ENCODE results near the gene ZKSCAN1.

The ZKSCAN1 gene

GRCh38 chr7:99992330-99993038 is 22.9 kb upstream of the ZKSCAN1 start:
- no peaks in the 10 kb centered on the region for H3K9me3 ChIP-seq (ENCODE audit: insufficient read depth, low read length)
- H3K4me1 ChIP-seq (ENCODE audit: insufficient read depth, insufficient read length) = peaks cover 4% of the 10 kb centered on the region
- no peak for DNase-seq (ENCODE audit: low read depth, low spot score)
- no peak overlapping the region for H3K4me3 ChIP-seq (ENCODE audit: insufficient read length, low read depth)
- no peaks in the 10 kb centered on the region for H3K36me3 ChIP-seq (ENCODE audit: insufficient read depth, insufficient read length, low read length)
- TF ChIP-seq SUZ12 (IDR thresholded peaks at IDR 0.05; ENCODE audit: extremely low read depth, insufficient read depth, insufficient read length) (no peak), ZNF274 (IDR thresholded peaks at IDR 0.05; ENCODE audit: low read depth, low read length) (no peak), YY1 (IDR thresholded peaks at IDR 0.05; ENCODE audit: insufficient read depth, insufficient read length) (no peak)
- H3K27me3 ChIP-seq (ENCODE audit: insufficient read depth, insufficient read length) = peaks cover 13% of the 10 kb centered on the region
- H3K9ac ChIP-seq (ENCODE audit: insufficient read length, low read depth) = no peak overlapping the region

GRCh38 chr7:99994819-99995218 is 20.6 kb upstream of the ZKSCAN1 start:
- no peak overlapping the region for H3K4me3 ChIP-seq (ENCODE audit: insufficient read length, low read depth)
- peaks cover 8% of the 10 kb centered on the region for H3K27me3 ChIP-seq (ENCODE audit: insufficient read depth, insufficient read length)
- peaks cover 4% of the 10 kb centered on the region for H3K4me1 ChIP-seq (ENCODE audit: insufficient read depth, insufficient read length)
- no peak for DNase-seq (ENCODE audit: low read depth, low spot score)
- no peak overlapping the region for H3K9ac ChIP-seq (ENCODE audit: insufficient read length, low read depth)
- TF ChIP-seq SUZ12 (IDR thresholded peaks at IDR 0.05; ENCODE audit: extremely low read depth, insufficient read depth, insufficient read length) (no peak), ZNF274 (IDR thresholded peaks at IDR 0.05; ENCODE audit: low read depth, low read length) (no peak), YY1 (IDR thresholded peaks at IDR 0.05; ENCODE audit: insufficient read depth, insufficient read length) (no peak)
- H3K9me3 ChIP-seq (ENCODE audit: insufficient read depth, low read length) = no peaks in the 10 kb centered on the region
- no peaks in the 10 kb centered on the region for H3K36me3 ChIP-seq (ENCODE audit: insufficient read depth, insufficient read length, low read length)

GRCh38 chr7:99996755-99997544 is 18.4 kb upstream of the ZKSCAN1 start:
- Histone ChIP-seq H3K27me3 (ENCODE audit: insufficient read depth, insufficient read length) (no peaks in the 10 kb centered on the region), H3K9me3 (ENCODE audit: insufficient read depth, low read length) (no peaks in the 10 kb centered on the region), H3K4me1 (ENCODE audit: insufficient read depth, insufficient read length) (peaks cover 2% of the 10 kb centered on the region), H3K9ac (ENCODE audit: insufficient read length, low read depth) (peak overlapping the region; percentile 85), H3K4me3 (ENCODE audit: insufficient read length, low read depth) (peak overlapping the region; percentile 62), H3K36me3 (ENCODE audit: insufficient read depth, insufficient read length, low read length) (no peaks in the 10 kb centered on the region)
- DNase-seq (ENCODE audit: low read depth, low spot score) = no peak
- no peak for TF ChIP-seq SUZ12 (IDR thresholded peaks at IDR 0.05; ENCODE audit: extremely low read depth, insufficient read depth, insufficient read length)

GRCh38 chr7:99997545-99998137 is 17.8 kb upstream of the ZKSCAN1 start:
- peak; percentile 33 for DNase-seq (ENCODE audit: low read depth, low spot score)

GRCh38 chr7:100000239-100000638 is 15.2 kb upstream of the ZKSCAN1 start:
- no peak for TF ChIP-seq YY1 (IDR thresholded peaks at IDR 0.05; ENCODE audit: insufficient read depth, insufficient read length)
- no peak for TF ChIP-seq SUZ12 (IDR thresholded peaks at IDR 0.05; ENCODE audit: extremely low read depth, insufficient read depth, insufficient read length)
- no peak for TF ChIP-seq ZNF274 (IDR thresholded peaks at IDR 0.05; ENCODE audit: low read depth, low read length)
- H3K27me3 ChIP-seq (ENCODE audit: insufficient read depth, insufficient read length) = no peaks in the 10 kb centered on the region
- no peak for DNase-seq (ENCODE audit: low read depth, low spot score)
- H3K36me3 ChIP-seq (ENCODE audit: insufficient read depth, insufficient read length, low read length) = no peaks in the 10 kb centered on the region
- no peak overlapping the region for H3K9ac ChIP-seq (ENCODE audit: insufficient read length, low read depth)
- H3K4me3 ChIP-seq (ENCODE audit: insufficient read length, low read depth) = no peak overlapping the region
- H3K4me1 ChIP-seq (ENCODE audit: insufficient read depth, insufficient read length) = peaks cover 2% of the 10 kb centered on the region
- H3K9me3 ChIP-seq (ENCODE audit: insufficient read depth, low read length) = no peaks in the 10 kb centered on the region

More at GRCh38 chr7:99997545-99998137, 17.8 kb upstream of the ZKSCAN1 start:
- no peaks in the 10 kb centered on the region for H3K36me3 ChIP-seq (ENCODE audit: insufficient read depth, insufficient read length, low read length)
- H3K9me3 ChIP-seq (ENCODE audit: insufficient read depth, low read length) = no peaks in the 10 kb centered on the region
- peak overlapping the region; percentile 85 for H3K9ac ChIP-seq (ENCODE audit: insufficient read length, low read depth)
- TF ChIP-seq ZNF274 (IDR thresholded peaks at IDR 0.05; ENCODE audit: low read depth, low read length) = no peak
- TF ChIP-seq YY1 (IDR thresholded peaks at IDR 0.05; ENCODE audit: insufficient read depth, insufficient read length) = no peak
- TF ChIP-seq SUZ12 (IDR thresholded peaks at IDR 0.05; ENCODE audit: extremely low read depth, insufficient read depth, insufficient read length) = no peak
- H3K27me3 ChIP-seq (ENCODE audit: insufficient read depth, insufficient read length) = no peaks in the 10 kb centered on the region
- peaks cover 2% of the 10 kb centered on the region for H3K4me1 ChIP-seq (ENCODE audit: insufficient read depth, insufficient read length)
- H3K4me3 ChIP-seq (ENCODE audit: insufficient read length, low read depth) = peak overlapping the region; percentile 62

GRCh38 chr7:100003711-100004661 is 11.4 kb upstream of the ZKSCAN1 start:
- H3K4me1 ChIP-seq (ENCODE audit: insufficient read depth, insufficient read length) = no peaks in the 10 kb centered on the region
- TF ChIP-seq SUZ12 (IDR thresholded peaks at IDR 0.05; ENCODE audit: extremely low read depth, insufficient read depth, insufficient read length) = no peak
- TF ChIP-seq YY1 (IDR thresholded peaks at IDR 0.05; ENCODE audit: insufficient read depth, insufficient read length) = no peak
- no peak for TF ChIP-seq ZNF274 (IDR thresholded peaks at IDR 0.05; ENCODE audit: low read depth, low read length)
- no peaks in the 10 kb centered on the region for H3K27me3 ChIP-seq (ENCODE audit: insufficient read depth, insufficient read length)
- no peak overlapping the region for H3K4me3 ChIP-seq (ENCODE audit: insufficient read length, low read depth)
- peak; percentile 36 for DNase-seq (ENCODE audit: low read depth, low spot score)
- peak overlapping the region; percentile 42 for H3K9ac ChIP-seq (ENCODE audit: insufficient read length, low read depth)
- H3K36me3 ChIP-seq (ENCODE audit: insufficient read depth, insufficient read length, low read length) = no peaks in the 10 kb centered on the region
- no peaks in the 10 kb centered on the region for H3K9me3 ChIP-seq (ENCODE audit: insufficient read depth, low read length)
